Skeletal muscle cell (primary cell): ENCODE measurements around the gene LDLRAD3.

Experiments used
- DNase-seq: peaks from one replicate; pipeline ENCODE4 v3.0.0-alpha.2; 2010; ENCODE audit warnings: low read depth
- H3K4me3 ChIP-seq: 2 replicates; pipeline ENCODE4 v1.5.1; 2011; ENCODE audit warnings: low read depth, mild to moderate bottlenecking, control low read depth, low read length, moderate library complexity

Gene LDLRAD3

DNA sequence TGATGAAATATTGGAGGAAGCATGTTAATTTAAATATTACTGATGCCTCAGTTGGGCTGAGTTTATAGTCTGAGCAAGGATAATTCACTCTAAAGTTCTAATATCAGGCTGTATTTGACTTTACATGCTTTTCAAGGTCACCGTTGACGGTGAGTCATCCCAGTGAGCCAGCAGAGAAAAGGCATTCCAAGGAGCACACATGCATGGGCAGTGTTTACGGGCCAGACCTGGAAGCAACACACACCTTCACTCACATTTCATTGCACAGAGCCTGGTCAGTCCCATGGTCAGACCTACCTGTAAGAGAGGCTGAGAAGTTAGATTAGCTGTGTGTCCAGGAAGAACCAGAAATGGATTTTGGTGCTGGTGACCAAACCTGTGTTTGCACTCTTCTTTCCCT lies 291.9 kb downstream of the LDLRAD3 start:
- DNase-seq, result no peak
- H3K4me3 ChIP-seq, result no peak overlapping the region

DNA sequence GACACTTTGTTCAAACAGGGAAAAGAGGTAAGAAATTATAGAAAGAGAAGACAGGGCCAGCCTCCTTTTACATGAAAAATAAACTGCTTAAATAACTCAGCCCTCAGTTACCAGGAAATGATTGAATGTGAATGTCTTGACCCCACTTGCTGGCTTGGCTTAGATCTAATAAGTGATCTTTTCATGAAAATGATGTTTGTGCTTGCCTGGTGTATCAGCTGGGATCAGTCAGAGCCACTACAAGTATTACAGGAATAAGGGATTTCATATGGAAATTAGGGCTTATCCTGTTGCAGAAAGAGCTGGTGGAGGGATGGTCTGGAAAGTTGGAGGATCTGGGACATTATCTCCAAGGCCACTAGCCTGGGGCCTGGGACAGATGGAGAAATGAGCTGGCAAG lies 293.5 kb downstream of the LDLRAD3 start:
- no peak overlapping the region for H3K4me3 ChIP-seq
- no peak for DNase-seq

DNA sequence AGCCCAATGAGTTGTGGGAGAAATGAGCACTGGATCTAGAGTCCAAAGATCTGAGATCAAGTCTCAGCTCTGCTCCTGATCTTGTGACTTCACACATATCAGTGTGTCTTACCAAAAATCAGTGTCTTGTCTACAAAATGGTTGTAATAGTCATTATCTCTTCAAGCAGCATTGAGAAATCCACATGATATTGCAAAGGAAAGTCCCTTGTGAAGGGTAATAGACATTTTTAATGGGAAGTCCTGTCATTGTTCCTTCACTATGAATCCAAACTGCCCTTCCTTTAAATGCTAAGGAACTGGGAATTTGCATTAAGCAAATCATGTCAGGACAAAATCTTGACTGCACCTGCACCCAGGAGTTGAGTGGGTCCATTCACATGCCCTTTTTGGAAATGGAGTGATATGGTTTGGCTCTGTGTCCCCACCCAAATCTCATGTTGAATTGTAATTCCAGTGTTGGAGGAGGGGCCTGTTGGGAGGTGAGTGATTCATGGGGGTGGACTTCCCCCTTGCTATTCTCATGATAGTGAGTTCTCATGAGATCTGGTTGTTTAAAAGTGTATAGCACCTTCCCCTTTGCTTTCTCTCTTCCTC lies 294.3 kb downstream of the LDLRAD3 start:
- no peak for DNase-seq
- H3K4me3 ChIP-seq, result no peak overlapping the region

DNA sequence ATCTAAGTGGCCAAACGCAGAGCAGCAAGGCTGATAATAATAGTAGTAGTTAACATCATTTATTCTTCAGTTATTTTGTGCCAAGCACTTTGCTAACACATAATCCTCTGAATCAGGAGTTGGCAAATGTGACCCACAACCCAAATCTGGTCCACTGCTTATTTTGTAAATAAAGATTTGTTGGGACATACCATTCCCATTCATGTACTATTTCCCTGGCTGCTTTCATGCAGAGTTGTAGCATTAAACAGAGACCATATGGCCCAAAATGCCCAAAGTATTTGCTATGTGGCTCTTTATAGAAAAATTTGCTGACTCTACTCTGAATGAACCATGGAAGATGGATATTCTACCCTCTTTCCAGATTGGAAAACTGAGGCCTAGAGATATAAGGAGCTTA lies 295.0 kb downstream of the LDLRAD3 start:
- no peak overlapping the region for H3K4me3 ChIP-seq

DNA sequence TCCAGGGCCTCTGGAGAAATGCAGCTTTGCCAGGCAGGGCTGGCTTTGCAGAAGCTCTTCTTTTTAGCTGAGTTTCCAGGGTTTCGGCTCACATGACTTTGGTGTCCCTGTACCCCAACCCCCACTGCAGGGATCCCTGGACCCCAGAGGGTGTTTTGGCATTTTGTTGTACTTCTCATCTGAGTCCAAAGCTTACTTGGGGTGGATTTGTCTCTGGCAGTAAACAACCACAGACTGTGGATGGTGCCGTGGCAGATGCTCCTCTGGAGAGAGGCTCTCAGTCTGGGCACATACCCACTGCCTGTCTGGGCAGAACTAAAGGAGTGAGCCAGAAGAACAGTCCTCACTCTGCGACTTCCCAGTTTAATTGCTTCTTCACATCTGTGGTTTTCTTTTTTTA lies 295.8 kb downstream of the LDLRAD3 start:
- no peak overlapping the region for H3K4me3 ChIP-seq
- no peak for DNase-seq

More for the DNA sequence above, 295.0 kb downstream of the LDLRAD3 start:
- no peak for DNase-seq

DNA sequence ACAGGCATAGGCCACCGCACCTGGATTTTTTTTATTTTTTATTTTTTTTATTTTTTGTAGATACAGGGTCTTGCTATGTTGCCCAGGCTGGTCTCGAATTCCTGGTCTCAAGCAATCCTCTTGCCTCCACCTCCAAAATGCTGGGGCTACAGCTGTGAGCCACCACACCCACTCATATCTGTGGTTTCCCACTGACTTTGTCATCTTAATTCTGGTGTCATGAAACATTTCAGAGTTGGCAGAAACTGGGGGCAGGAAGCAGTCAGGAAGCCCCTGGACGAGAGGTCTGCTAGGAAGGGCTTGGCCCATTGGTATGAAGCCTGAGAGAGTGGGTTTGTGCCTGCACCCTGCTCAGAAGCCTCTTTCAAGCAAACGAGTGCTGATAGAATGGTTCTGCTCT lies 296.3 kb downstream of the LDLRAD3 start:
- no peak for DNase-seq
- H3K4me3 ChIP-seq, result no peak overlapping the region

DNA sequence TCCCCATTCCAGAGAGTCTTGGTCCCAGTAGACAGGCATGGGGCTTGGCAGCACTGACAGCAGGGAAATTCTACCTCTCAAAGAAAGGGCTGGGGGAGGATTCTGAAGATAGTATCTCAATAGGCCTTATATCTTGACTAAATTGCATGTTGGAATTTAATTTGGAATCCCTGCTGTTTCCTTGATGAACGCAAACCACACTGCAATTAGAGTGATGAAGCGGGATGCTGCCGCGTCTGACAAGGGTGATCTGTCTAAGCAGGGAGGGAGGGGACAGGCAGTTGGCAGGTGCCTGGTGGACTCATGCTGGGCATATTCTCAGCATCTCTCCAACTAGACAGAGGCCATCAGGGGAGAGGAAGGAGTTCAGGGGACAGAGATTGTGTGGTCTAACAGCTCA lies 296.9 kb downstream of the LDLRAD3 start:
- no peak overlapping the region for H3K4me3 ChIP-seq
- no peak for DNase-seq

DNA sequence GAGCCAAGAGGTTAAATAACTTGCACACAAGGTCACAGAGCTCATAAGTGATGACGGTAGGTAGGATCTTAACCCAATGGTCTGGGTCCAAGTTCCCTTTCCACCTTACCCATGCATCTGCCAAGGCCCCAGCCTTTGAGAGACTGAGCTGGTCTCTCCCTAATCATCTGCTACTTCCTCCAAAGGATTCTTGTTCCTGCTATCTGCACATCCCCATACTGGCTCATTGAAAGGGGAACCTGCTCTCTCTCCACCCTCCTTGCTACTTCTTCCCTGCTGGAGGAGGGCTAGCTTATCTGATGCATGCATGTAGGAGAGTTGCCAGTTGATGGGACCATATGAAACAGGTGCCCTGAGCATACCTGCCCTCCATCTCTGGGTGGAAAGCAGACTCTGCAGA lies 297.6 kb downstream of the LDLRAD3 start:
- no peak overlapping the region for H3K4me3 ChIP-seq
- DNase-seq, result no peak

DNA sequence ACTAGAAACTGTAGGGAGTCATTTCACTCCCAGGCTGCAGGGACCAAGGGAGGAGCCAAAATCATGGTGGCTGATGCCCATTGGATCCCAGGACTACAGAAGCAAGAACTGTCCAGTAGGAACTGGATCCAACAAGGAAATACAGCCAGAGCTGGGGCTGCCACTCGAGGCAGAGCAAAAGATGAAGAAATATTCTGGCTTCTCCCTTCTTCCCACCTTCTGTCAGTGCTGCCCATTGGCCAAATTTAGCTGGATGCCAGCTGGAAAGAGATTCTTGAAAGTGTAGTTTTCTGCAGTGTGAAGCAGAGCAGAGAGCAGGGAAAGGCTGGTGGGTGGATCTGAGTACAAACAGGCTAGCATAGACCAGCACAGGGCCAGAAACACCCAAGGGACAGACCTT lies 299.8 kb downstream of the LDLRAD3 start:
- no peak for DNase-seq
- H3K4me3 ChIP-seq, result no peak overlapping the region

DNA sequence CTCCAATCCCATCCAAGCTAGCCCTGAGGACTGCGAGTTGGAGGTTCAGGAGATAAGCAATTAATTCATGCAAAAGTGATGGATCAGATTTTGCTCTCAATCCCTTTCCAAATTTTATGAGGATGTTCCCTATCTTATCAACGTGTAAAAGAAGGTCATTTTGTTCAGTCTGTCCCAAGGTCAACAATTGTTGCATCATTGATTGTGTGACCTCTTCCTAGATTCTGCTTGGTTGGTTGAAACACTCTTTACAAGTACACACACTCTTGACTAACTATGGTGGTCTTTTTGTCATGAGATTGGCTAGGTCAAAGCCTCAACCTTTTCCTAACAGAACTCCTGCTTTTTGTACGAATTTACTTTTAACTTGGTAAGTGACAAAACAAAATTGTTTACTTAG lies 303.6 kb downstream of the LDLRAD3 start:
- DNase-seq, result no peak
- H3K4me3 ChIP-seq, result no peak overlapping the region

DNA sequence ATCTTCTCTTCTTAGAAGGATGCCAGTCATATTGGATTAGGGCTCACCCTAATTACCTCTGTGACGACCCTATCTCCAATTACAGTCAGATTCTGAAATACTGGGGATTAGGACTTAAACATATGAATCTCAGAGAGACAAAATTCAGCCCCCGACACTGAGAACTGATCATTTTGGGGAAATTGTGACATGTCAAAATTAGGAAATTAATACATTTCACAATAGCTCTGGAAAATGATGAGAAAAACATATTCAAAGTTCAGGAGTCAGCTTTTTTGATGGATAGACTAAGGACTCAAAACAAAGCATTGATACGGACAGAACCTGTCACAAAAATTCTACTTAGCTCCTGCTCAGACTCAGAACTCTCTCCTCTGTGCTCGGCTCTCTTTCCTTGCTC lies 304.6 kb downstream of the LDLRAD3 start:
- DNase-seq, result no peak

DNA sequence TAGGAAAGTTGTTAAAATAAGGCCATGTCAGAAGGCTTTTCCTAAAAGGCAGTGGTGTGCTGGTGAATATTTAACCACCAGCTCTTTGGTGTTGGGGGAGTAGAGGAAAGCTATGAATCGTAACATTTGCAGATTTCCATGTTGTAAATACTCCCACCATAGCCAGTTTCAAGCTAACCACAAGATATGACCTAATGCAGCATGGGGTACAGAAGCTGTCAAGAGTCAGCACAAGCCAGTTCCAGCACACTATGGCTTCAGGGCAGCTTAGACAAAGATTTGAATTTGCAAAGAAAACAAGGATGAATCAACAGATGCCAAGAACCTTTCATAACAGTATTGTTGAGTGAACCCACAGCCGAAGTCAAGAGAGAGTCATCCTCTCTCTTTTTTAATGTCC lies 305.4 kb downstream of the LDLRAD3 start:
- no peak overlapping the region for H3K4me3 ChIP-seq
- DNase-seq, result peak; percentile 93

More for the DNA sequence above, 304.6 kb downstream of the LDLRAD3 start:
- no peak overlapping the region for H3K4me3 ChIP-seq

DNA sequence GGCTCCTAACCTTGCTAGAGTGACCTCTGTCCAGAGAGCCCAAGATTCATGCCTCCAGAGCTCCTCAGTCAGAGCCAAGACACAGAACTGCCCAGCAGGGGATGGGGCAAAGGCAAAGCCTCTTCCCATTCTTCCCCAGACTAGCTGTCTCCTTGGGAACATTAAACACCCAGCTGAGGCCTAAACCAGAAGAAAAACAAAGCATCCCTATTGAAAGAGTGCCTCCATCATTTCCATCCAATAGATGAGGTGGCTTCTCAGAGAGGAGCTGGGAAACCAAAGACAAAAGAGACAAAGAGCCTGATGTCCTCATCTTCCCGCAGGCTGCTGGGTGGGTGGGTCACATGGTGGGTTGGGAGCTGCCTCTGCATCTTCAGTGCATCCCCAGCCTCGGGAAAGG lies 308.0 kb downstream of the LDLRAD3 start:
- no peak for DNase-seq

DNA sequence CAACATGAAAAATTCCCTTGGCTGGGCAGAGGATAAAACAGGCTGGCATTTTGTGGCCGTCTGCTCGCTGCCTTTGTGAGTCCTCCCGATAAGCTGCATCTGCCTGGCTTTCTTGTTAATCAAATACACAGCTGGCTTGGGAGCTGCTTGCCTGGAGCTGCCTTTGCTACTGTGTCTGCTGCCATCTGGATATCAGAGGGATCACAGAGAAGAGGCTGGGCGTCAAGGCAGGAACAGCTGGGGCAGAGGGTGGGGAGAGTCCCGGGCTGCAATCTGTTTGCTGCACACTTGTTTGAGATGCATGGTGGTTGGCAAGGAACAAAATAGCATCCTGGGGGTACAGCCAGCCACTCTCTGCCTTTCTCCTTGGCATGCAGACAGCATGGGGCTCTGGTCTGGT lies 309.4 kb downstream of the LDLRAD3 start:
- no peak for DNase-seq

More for the DNA sequence above, 308.0 kb downstream of the LDLRAD3 start:
- no peak overlapping the region for H3K4me3 ChIP-seq

DNA sequence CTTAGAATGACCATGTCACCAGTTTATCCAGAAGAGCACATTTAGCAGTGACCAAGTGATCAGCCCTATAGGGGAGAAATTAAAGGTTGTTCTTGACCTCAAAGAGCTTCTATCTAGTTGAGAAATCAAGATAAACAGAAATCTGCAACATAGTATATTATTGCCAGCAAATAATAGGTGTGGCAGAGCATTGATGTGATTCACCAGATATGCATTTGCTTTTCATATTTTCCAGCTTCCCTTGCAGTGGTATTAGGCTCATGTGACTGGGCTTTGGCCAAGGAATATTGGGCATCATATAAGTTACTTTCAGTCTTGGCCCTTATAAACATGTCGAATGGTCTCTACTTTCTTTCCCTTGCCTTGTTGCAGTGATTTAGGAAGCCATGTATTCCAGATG lies 310.9 kb downstream of the LDLRAD3 start:
- H3K4me3 ChIP-seq, result no peak overlapping the region
- no peak for DNase-seq

More for the DNA sequence above, 309.4 kb downstream of the LDLRAD3 start:
- H3K4me3 ChIP-seq, result no peak overlapping the region

DNA sequence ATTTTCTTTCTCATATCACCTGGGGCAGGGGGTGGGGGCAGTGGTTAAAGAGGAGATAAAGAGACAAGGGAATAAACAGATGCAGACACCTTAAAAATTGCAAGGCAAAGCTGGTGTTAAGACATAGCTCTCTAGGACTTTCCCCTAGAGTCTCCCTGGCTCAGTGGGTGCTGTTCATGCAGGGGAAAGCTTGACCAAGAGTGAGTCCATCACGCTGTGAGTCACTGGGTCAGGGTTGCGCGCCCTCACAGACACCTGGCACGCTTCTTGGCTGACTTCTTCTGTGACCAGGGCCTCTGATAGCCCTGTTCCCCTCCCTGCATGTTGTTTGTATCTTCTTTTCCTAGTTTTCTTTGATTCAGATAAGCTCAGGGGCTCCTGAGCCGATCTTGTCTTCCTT lies 313.5 kb downstream of the LDLRAD3 start:
- H3K4me3 ChIP-seq, result no peak overlapping the region
- no peak for DNase-seq

DNA sequence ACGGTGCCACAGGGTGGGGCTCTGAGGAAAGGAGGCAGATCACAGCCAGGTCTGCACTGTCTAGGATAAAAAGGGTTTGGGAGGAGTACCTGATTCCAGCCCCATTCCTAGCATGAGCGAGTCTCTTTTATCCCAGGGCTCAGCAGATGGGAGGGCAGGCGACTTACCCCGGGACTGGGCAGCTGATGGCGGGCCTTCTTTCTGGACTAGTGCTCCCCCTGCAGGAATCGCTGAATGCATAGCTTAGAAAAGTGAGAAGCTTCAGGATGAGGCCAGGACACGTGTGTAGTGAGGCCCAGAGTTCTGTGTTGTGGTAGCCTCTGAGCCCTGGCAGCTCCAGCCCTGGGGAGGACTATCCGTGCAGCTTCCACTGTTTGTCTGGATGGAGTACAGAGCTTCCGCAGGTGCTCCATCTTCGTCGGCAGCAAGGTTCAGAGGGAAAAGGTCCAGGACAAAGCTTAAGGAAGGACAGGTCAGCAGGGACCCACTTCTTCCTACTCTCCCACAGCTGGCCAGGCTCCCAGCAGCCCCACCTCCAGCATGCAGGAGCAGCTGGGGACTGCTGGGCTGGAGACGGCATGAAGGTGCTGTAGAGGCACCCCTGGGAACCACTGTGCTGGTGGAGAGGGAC lies 315.0 kb downstream of the LDLRAD3 start:
- peak; percentile 48 for DNase-seq
- H3K4me3 ChIP-seq, result no peak overlapping the region

DNA sequence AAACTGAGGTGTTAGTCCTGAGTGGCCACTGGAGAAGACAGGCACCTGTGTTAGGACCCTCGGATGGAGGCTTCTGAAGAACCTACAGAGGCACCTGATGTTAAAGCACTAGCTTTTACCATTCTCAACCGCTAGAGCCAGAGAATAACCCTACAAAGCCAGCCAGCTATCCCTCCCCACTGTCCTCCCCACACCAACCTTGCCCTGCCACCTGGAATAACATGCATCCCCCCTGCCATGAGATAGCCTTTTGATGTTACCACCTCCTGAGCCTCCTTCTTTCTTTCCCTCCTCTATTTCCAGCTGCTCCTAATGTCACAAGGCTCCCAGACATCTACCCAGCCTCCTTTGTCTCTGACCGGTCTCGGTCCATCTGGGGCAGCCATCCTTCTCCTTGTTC lies 317.2 kb downstream of the LDLRAD3 start:
- no peak for DNase-seq
- no peak overlapping the region for H3K4me3 ChIP-seq

DNA sequence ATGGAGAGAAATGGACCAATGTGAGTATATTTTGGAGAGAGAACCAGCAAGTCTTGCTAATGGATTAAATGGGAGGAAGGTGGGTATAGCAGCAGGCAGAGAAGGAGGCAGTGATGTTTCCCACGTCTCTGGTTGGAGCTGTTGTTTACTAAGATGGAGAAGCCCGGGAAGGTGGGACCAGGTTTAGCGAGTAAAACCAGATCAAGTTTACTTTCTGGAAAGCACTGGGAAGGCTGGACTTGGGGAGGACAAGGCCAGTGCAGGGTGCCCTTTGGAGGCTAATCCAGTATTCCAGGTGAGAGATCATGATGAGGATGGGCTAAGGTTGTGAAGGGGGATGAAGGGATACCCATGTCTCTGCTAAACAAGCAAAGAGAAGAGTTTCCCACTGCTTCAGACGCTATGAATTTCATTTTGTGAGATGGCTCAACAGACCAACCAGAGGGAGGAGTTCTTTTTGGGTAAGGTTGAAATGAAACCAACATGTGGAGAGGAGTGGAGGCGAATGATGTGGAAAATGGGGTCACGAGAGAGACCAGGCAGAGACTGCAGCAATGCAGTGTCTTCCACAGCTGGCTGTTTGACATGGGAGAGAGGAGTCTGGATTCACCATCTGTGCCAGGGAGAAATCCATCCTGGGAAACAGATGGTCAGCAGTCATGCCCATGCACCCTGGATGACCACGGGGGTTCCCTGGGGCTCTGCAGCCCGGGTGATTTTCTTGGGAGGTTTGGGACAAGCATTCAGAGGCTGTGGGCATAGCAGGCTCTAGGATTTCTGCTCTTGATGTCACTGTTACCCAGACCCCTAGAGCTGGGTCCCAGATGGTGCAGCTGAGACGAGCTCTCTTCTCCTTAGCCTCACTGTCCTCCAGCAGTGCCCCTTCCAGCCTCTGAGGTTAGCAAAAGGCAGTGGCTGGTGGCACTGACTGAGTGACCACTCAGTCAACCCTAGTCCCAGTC lies 320.4 kb downstream of the LDLRAD3 start:
- no peak for DNase-seq
- no peak overlapping the region for H3K4me3 ChIP-seq

DNA sequence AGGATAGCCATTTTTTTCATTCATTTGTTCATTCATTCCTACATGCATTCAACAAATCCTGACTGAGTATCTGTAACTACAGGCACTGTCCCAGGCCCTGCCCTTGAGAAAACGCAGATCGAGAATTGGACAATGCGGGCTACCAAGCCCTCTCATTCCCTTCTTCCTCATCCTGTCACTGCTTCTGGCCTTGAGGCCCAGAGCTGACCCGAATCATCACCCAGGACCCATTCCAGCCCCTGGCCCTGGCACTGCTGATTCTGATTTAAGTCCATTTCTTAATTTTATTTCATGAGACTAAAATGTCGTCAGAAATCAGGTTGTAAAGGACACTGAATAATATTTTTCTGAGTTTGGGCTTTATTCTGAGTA lies 321.1 kb downstream of the LDLRAD3 start:
- no peak for DNase-seq
- H3K4me3 ChIP-seq, result no peak overlapping the region
